Ovary (tissue), 3 donors: ENCODE data around the gene CCN2.

Source experiments
- CTCF ChIP-seq, 3 donors: fragments of 450-650 bp in 2 of 3; fragments of 200-600 bp in 1 of 3; IDR thresholded peaks; one replicate each; pipeline versions ENCODE4 v1.5.1 to v1.8.0; 2016 to 2022; ENCODE audit warnings: antibody characterized with exemption in 3 of 3, mild to moderate bottlenecking in 1 of 3
- EP300 ChIP-seq: sonication (generic); formaldehyde crosslinking; IDR thresholded peaks from one replicate; pipeline ENCODE4 v1.6.1; 2017; ENCODE audit warnings: antibody characterized with exemption
- POLR2A ChIP-seq: fragments of 450-650 bp; IDR thresholded peaks from one replicate; pipeline ENCODE4 v1.6.1; 2017; ENCODE audit warnings: antibody characterized with exemption, mild to moderate bottlenecking, moderate library complexity
- donor health status: DM: no; HTN: no; CAD: no.

- TF ChIP-seq CTCF (IDR thresholded peaks at IDR 0.05) (no peak), POLR2A (peak; percentile 69), EP300 (no peak)
These were observed at the start of gene CCN2 for GRCh38 chr6:131950767-131951575.
